Heart right ventricle (tissue), 16 donors: ENCODE data around the gene WNT3. TPM values are rescaled to one million over a fixed set of nuclear protein-coding genes. Genes with fewer than 3 reads are reported as not detected.
A peak's percentile ranks its signal among the peaks of the same experiment; 100 is the strongest.

ENCODE experiments used
- ATAC-seq, 8 donors: fragments of 200-7000 bp; cut with Tn5 transposase; one replicate each; pipeline ENCODE4 v1.9.1; 2020; ENCODE audit warnings: mild to moderate bottlenecking in 8 of 8, moderate library complexity in 8 of 8, moderate number of reproducible peaks in 1 of 8
- DNase-seq, 2 donors: peaks; one replicate each; pipeline ENCODE4 v3.0.0-alpha.2; 2020
- H3K27ac ChIP-seq, 10 donors: fragments of 200-600 bp; sonication (generic) in 2 of 10; one replicate each; pipeline versions ENCODE4 v1.5.0 to v1.8.0; 2020 to 2022; ENCODE audit warnings: mild to moderate bottlenecking in 3 of 10
- H3K27me3 ChIP-seq, 7 donors: fragments of 200-600 bp; one replicate each; pipeline ENCODE4 v1.8.0; 2021 to 2022; ENCODE audit warnings: mild to moderate bottlenecking in 2 of 7
- H3K36me3 ChIP-seq, 9 donors: fragments of 200-600 bp; sonication (generic) in 1 of 9; one replicate each; pipeline versions ENCODE4 v1.5.0 to v1.8.0; 2020 to 2022; ENCODE audit warnings: mild to moderate bottlenecking in 2 of 9
- H3K4me1 ChIP-seq, 9 donors: fragments of 200-600 bp; sonication (generic) in 1 of 9; one replicate each; pipeline versions ENCODE4 v1.5.0 to v1.8.0; 2020 to 2022; ENCODE audit warnings: mild to moderate bottlenecking in 4 of 9
- H3K4me3 ChIP-seq, 10 donors: fragments of 200-600 bp; sonication (generic) in 2 of 10; one replicate each; pipeline versions ENCODE4 v1.5.0 to v1.8.0; 2020 to 2022; ENCODE audit warnings: mild to moderate bottlenecking in 7 of 10, moderate library complexity in 2 of 10
- H3K9me3 ChIP-seq, 11 donors: fragments of 200-600 bp in 10 of 11; sonication (generic) in 2 of 11; one replicate each; pipeline versions ENCODE4 v1.5.0 to v1.8.0; 2013 to 2022; ENCODE audit warnings: mild to moderate bottlenecking in 2 of 11, control low read depth in 1 of 11, moderate library complexity in 1 of 11
- CTCF ChIP-seq, 9 donors: fragments of 200-600 bp; sonication (generic) in 2 of 9; IDR thresholded peaks; one replicate each; pipeline versions ENCODE4 v1.5.0 to v1.8.0; 2021 to 2022; ENCODE audit warnings: antibody characterized with exemption in 9 of 9, mild to moderate bottlenecking in 5 of 9, moderate library complexity in 1 of 9
- WGBS, 2 donors: extraction: QIAGEN DNeasy Blood & Tissue Kit; methylation state at CpG; one replicate each; pipeline ENCODE4 v1.1.7; 2013; ENCODE audit warnings: inconsistent platforms in 1 of 2; 5-methylcytosine and 5-hydroxymethylcytosine counted together
- intact Hi-C, 10 donors: fragments of 100-400 bp; cut with DNase I; formaldehyde crosslinking; loops; one replicate each; pipeline versions ENCODE4 v1.11.1 to v1.14.2; 2022
- long read RNA-seq, 3 donors: library from polyadenylated mRNA; unstranded; transcript quantifications; one replicate each; pipeline ENCODE4 v2.0.0, GENCODE V29; 2020 to 2021
- polyA plus RNA-seq, 2 donors: library from polyadenylated mRNA; stranded (reverse); fragments of 200-250 nt; gene quantifications; one replicate each; pipeline ENCODE4 v1.2.3, GENCODE V29; 2013
- total RNA-seq, 10 donors: library from RNA; stranded (reverse); fragmentation: NEBNext Ultra II Directional in 3 of 10; extraction: Animal tissue kit (Norgen Biotek cat#: 25700) in 3 of 10; gene quantifications; one replicate each; pipeline versions ENCODE4 v1.2.1 to v1.2.4, GENCODE V29; 2021 to 2023
- donor health status: Arrhythmogenic right ventricular cardiomyopathy.
- donor health status: ischemic (EF 13 %, LVEDD 7.1; RV severe dilation, severe dysfunction).
- donor health status: healthy with polysubstance abuse.
- donor health status: DM: no; HTN: yes; CAD: no.
- donor health status: DM: no; HTN: no; CAD: no.
- donor health status: ischemic (EF 25% LVEDD 6.9; RV normal size, moderate dysfunction).
- donor health status: ischemic (EF 25% LVEDD 5.7; RV mildly dilated, moderate dysfunction).
- donor health status: healthy.
- donor health status: DM: yes; HTN: yes; CAD: no.
- donor health status: Ischemic cardiomyopathy.
- donor health status: ischemic (EF 35%, LVEDD 5.7; RV mildly dilated, moderate dysfunction).
- donor health status: nonischemic (EF 11% LVEDD 7.7; RV severe dilation, severe dysfunction).
- donor health status: DM: yes; HTN: yes; CAD: no.
- donor health status: PGD.
- donor health status: ischemic (EF 29% LVEDD 5.4; RV normal size, mild dysfunction).
- donor health status: nonischemic (EF 23%, LVEDD 6.1; RV moderate dilation, normal function).

The WNT3 gene
- 1 to 10 TPM in 6 of 10 donors, under 1 TPM in 4; 0.83 to 3.7 (median 1.5) TPM for total RNA-seq
- under 1 TPM; 0.66 to 0.72 TPM for polyA plus RNA-seq
- long read RNA-seq, donor 1, partial matches to known transcripts = 1 of 6 reads
- long read RNA-seq, donor 1, other reads (novel, unspliced or antisense) = 5 of 6 reads
- long read RNA-seq, donor 2, partial matches to known transcripts = 1 of 3 reads
- long read RNA-seq, donor 2, other reads (novel, unspliced or antisense) = 2 of 3 reads
- long read RNA-seq, donor 3 = 0 reads

GRCh38 chr17:46818316-46818928 lies at the start of gene WNT3:
Gene WNT3, minus strand, starts transcription at chr17:46818692. Its CDS starts 95 bp downstream, at chr17:46818597.
- Histone ChIP-seq H3K36me3 (no peaks in the 10 kb centered on the region), H3K27me3 (peaks cover 28 to 98% (median 91%) of the 10 kb centered on the region in 7 donors), H3K27ac (no peak within 1 kb of the TSS), H3K4me3 (peak within 1 kb of the TSS; percentile 13 to 49 (median 44)), H3K4me1 (peaks cover 9 to 27% (median 21%) of the 10 kb centered on the region in 9 donors), H3K9me3 (no peaks in the 10 kb centered on the region)
- DNase-seq (no peak), ATAC-seq (no peak)
- intact Hi-C loops = loop anchor here in 2 of 10 donors (10.0 kb wide), 2 partner anchors 84 to 94 kb away; no protein-coding TSS in a partner anchor
- no peak for TF ChIP-seq CTCF (IDR thresholded peaks at IDR 0.05)
- 2 to 3% methylated on average over 47 of the region's 47 CpGs for WGBS, 2 donors

- Histone ChIP-seq H3K4me3 (no peak overlapping the region), H3K9me3 (no peaks in the 10 kb centered on the region), H3K36me3 (no peaks in the 10 kb centered on the region), H3K27me3 (peaks cover 0 to 26% (median 20%) of the 10 kb centered on the region in 7 donors), H3K4me1 (no peaks in the 10 kb centered on the region), H3K27ac (no peak overlapping the region)
- TF ChIP-seq CTCF (IDR thresholded peaks at IDR 0.05) = no peak
- intact Hi-C loops = loop anchor here in 1 of 10 donors (10.0 kb wide), 1 partner anchor 128 kb away; no protein-coding TSS in a partner anchor
- ATAC-seq (no peak), DNase-seq (no peak)
Observed at GRCh38 chr17:46866747-46867146, 48.3 kb upstream of the WNT3 start.

- ATAC-seq (no peak), DNase-seq (no peak)
- Histone ChIP-seq H3K4me1 (no peaks in the 10 kb centered on the region), H3K4me3 (no peak overlapping the region), H3K36me3 (no peaks in the 10 kb centered on the region), H3K9me3 (no peaks in the 10 kb centered on the region), H3K27me3 (peaks cover 0 to 26% (median 20%) of the 10 kb centered on the region in 7 donors), H3K27ac (no peak overlapping the region)
- intact Hi-C loops = loop anchor here in 1 of 10 donors (10.0 kb wide), 1 partner anchor 128 kb away; no protein-coding TSS in a partner anchor
- 75 to 83% methylated on average over 8 of the region's 8 CpGs for WGBS, 2 donors
- TF ChIP-seq CTCF (IDR thresholded peaks at IDR 0.05) = no peak
Observed at GRCh38 chr17:46866325-46866724, 47.8 kb upstream of the WNT3 start.

GRCh38 chr17:46865100-46865499 lies 46.6 kb upstream of the WNT3 start:
- no peak overlapping the region for H3K4me3 ChIP-seq
- 25 to 26% methylated on average over 8 of the region's 8 CpGs for WGBS, 2 donors
- H3K27ac ChIP-seq = no peak overlapping the region
- ATAC-seq (no peak), DNase-seq (no peak)
- H3K36me3 ChIP-seq = no peaks in the 10 kb centered on the region
- intact Hi-C loops = loop anchor here in 1 of 10 donors (10.0 kb wide), 1 partner anchor 130 kb away; no protein-coding TSS in a partner anchor
- no peaks in the 10 kb centered on the region for H3K9me3 ChIP-seq
- TF ChIP-seq CTCF (IDR thresholded peaks at IDR 0.05) = no peak
- no peaks in the 10 kb centered on the region for H3K4me1 ChIP-seq
- H3K27me3 ChIP-seq = peaks cover 0 to 36% (median 20%) of the 10 kb centered on the region in 7 donors
